B cell (primary cell): ENCODE data around the gene TMC5. TPM values are rescaled to one million over a fixed set of nuclear protein-coding genes. Genes with fewer than 3 reads are reported as not detected.

Source experiments
- ATAC-seq: fragments of 200-7000 bp; cut with Tn5 transposase; one replicate; pipeline ENCODE4 v1.10.0; 2021; ENCODE audit warnings: low read depth, mild to moderate bottlenecking, moderate number of reproducible peaks, moderate library complexity
- CTCF ChIA-PET: fragments of 350-600 bp; sonication (Branson Sonifier 250); formaldehyde crosslinking; loops from one replicate; lab custom pipeline; 2021; ENCODE audit warnings: antibody characterized with exemption, inconsistent platforms; lab: Charles Lee
- POLR2A ChIA-PET: fragments of 350-600 bp; sonication (Branson Sonifier 250); formaldehyde crosslinking; loops from one replicate; lab custom pipeline; 2021; ENCODE audit warnings: antibody characterized with exemption; lab: Charles Lee
- DNase-seq: peaks from one replicate; pipeline ENCODE4 v3.0.0; 2013
- H2AFZ ChIP-seq: 2 replicates; pipeline ENCODE4 v1.6.1; 2012; ENCODE audit warnings: mild to moderate bottlenecking, low read depth, low read length; ENCODE audit not compliant: insufficient read depth, poor library complexity, severe bottlenecking
- H3K27ac ChIP-seq, 2 donors: 1 replicate in 1 of 2; 2 replicates in 1 of 2; pipeline ENCODE4 v1.5.1; 2012 to 2013; ENCODE audit warnings: low read length in 2 of 2, mild to moderate bottlenecking in 2 of 2, moderate library complexity in 1 of 2
- H3K27me3 ChIP-seq, 4 experiments: fragments of 200-600 bp in 1 of 4; sonication (generic) in 1 of 4; replicated peaks in 1 of 4; 1 replicate in 2 of 4; 2 replicates in 2 of 4; pipeline versions ENCODE4 v1.6.1 to v1.7.0; 2013 to 2016; ENCODE audit warnings: low read length in 3 of 4, mild to moderate bottlenecking in 2 of 4, mixed read lengths in 1 of 4, moderate library complexity in 1 of 4; ENCODE audit not compliant: insufficient read depth in 4 of 4, control insufficient read depth in 3 of 4; ENCODE audit errors: control extremely low read depth in 1 of 4
- H3K36me3 ChIP-seq, 2 experiments: replicated peaks in 1 of 2; 1 replicate in 1 of 2; 2 replicates in 1 of 2; pipeline versions ENCODE4 v1.6.1 to v1.7.1; 2013; ENCODE audit warnings: low read length in 1 of 2; ENCODE audit not compliant: insufficient read depth in 2 of 2, control insufficient read depth in 1 of 2; ENCODE audit errors: control extremely low read depth in 1 of 2, extremely low read depth in 1 of 2
- H3K4me1 ChIP-seq, 2 donors: fragments of 200-600 bp in 1 of 2; sonication (generic) in 1 of 2; 1 replicate in 1 of 2; 2 replicates in 1 of 2; pipeline versions ENCODE4 v1.5.1 to v1.6.1; 2013 to 2017; ENCODE audit warnings: low read length in 2 of 2; ENCODE audit not compliant: control insufficient read depth in 2 of 2, insufficient read depth in 2 of 2
- H3K4me2 ChIP-seq: replicated peaks from 2 replicates; pipeline ENCODE3; 2012; ENCODE audit warnings: mild to moderate bottlenecking, low read depth, low read length; ENCODE audit not compliant: poor library complexity, severe bottlenecking
- H3K4me3 ChIP-seq, 5 experiments: fragments of 200-600 bp in 1 of 5; sonication (generic) in 1 of 5; 1 replicate in 3 of 5; 2 replicates in 2 of 5; pipeline versions ENCODE4 v1.5.1 to v1.7.0; 2011 to 2016; ENCODE audit warnings: low read length in 4 of 5, mild to moderate bottlenecking in 4 of 5, low read depth in 2 of 5, control low read depth in 1 of 5, moderate library complexity in 1 of 5; ENCODE audit not compliant: insufficient read depth in 1 of 5; ENCODE audit errors: control extremely low read depth in 1 of 5, extremely low read depth in 1 of 5
- H3K79me2 ChIP-seq: fragments of 200-600 bp; sonication (generic); one replicate; pipeline ENCODE4 v1.6.0; 2016; ENCODE audit warnings: low read length; ENCODE audit not compliant: control insufficient read depth, insufficient read depth
- H3K9ac ChIP-seq: fragments of 200-600 bp; sonication (generic); 2 replicates; pipeline ENCODE4 v1.6.1; 2017; ENCODE audit warnings: mild to moderate bottlenecking, low read length, moderate library complexity
- H3K9me3 ChIP-seq, 3 donors: one replicate each; pipeline versions ENCODE4 v1.6.1 to v1.7.1; 2013; ENCODE audit warnings: low read length in 2 of 3; ENCODE audit not compliant: control insufficient read depth in 2 of 3, insufficient read depth in 1 of 3; ENCODE audit errors: control extremely low read depth in 1 of 3
- H4K20me1 ChIP-seq: 2 replicates; pipeline ENCODE4 v1.6.0; 2012; ENCODE audit warnings: mild to moderate bottlenecking, low read length; ENCODE audit not compliant: insufficient read depth, control insufficient read depth, poor library complexity, severe bottlenecking
- H3K27ac Mint-ChIP-seq: one replicate; pipeline ENCODE4 v1.8.0; 2021; ENCODE audit warnings: mixed read lengths
- H3K27me3 Mint-ChIP-seq: one replicate; pipeline ENCODE4 v1.8.0; 2021; ENCODE audit warnings: mixed read lengths
- H3K4me1 Mint-ChIP-seq: one replicate; pipeline ENCODE4 v1.8.0; 2021; ENCODE audit warnings: mixed read lengths
- H3K4me3 Mint-ChIP-seq: one replicate; pipeline ENCODE4 v1.8.0; 2021; ENCODE audit warnings: mixed read lengths
- H3K9me3 Mint-ChIP-seq: one replicate; pipeline ENCODE4 v1.8.0; 2022; ENCODE audit warnings: mixed read lengths; ENCODE audit not compliant: insufficient read depth
- EZH2 ChIP-seq: IDR thresholded peaks from 2 replicates; pipeline ENCODE4 v1.6.1; 2012; ENCODE audit warnings: borderline replicate concordance, low read depth, mild to moderate bottlenecking, moderate library complexity, low read length; ENCODE audit not compliant: insufficient read depth, poor library complexity, severe bottlenecking
- WGBS: methylation state at CpG from one replicate; pipeline ENCODE4 v1.1.5; 2013; ENCODE audit warnings: missing lambda C conversion rate; ENCODE audit not compliant: insufficient coverage; 5-methylcytosine and 5-hydroxymethylcytosine counted together
- intact Hi-C: fragments of 100-400 bp; cut with micrococcal nuclease; formaldehyde crosslinking; loops from one replicate; pipeline ENCODE4 v1.10.0; 2022
- polyA plus RNA-seq: library from polyadenylated mRNA; depleted of rRNA; stranded (reverse); fragments of >200 nt; gene quantifications from 2 replicates; pipeline ENCODE4 v1.2.3, GENCODE V29; 2012
- total RNA-seq, 2 donors: library from RNA; stranded (reverse); fragments of 120-200 nt in 1 of 2; gene quantifications; 1 replicate in 1 of 2; 2 replicates in 1 of 2; pipeline versions ENCODE4 v1.2.3 to v1.2.4, GENCODE V29; 2013 to 2022
- TF ChIP-seq, protein P1 (sequence below): fragments of 200-600 bp; IDR thresholded peaks from one replicate; pipeline ENCODE4 v1.8.0; 2022; ENCODE audit warnings: antibody characterized with exemption, mild to moderate bottlenecking

Gene TMC5
- total and polyA plus RNA-seq, 2 donors (not counting 1 experiment from before 2014, with no cell fraction given) = not detected

DNA sequence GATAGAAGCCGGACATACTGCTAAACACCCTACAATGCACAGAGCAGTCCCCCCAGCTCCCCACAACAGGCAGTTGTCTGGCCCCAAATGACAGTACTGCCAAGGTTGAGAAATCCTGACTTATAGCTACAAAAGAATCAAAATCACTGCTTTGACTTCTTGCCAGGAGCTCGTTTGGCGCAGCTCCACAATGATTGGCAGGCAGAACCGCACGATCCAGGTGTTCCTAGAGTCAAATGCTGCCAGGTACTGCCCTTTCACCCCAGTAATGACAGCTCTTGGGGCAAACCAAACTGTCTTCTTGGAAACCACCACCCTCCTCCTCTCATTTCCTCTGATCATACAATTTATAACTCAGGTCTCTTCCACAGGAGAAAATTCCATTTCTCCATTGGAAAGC is 2.2 kb upstream of the TMC5 start:
- H3K27ac ChIP-seq = no peak overlapping the region
- H3K27me3 ChIP-seq = peaks cover 0 to 32% (median 14%) of the 10 kb centered on the region in 4 experiments
- no peak overlapping the region for H3K4me3 ChIP-seq
- peaks cover 37% of the 10 kb centered on the region for H3K27me3 Mint-ChIP-seq
- no peak for TF ChIP-seq EZH2
- TF ChIP-seq, protein P1, sequence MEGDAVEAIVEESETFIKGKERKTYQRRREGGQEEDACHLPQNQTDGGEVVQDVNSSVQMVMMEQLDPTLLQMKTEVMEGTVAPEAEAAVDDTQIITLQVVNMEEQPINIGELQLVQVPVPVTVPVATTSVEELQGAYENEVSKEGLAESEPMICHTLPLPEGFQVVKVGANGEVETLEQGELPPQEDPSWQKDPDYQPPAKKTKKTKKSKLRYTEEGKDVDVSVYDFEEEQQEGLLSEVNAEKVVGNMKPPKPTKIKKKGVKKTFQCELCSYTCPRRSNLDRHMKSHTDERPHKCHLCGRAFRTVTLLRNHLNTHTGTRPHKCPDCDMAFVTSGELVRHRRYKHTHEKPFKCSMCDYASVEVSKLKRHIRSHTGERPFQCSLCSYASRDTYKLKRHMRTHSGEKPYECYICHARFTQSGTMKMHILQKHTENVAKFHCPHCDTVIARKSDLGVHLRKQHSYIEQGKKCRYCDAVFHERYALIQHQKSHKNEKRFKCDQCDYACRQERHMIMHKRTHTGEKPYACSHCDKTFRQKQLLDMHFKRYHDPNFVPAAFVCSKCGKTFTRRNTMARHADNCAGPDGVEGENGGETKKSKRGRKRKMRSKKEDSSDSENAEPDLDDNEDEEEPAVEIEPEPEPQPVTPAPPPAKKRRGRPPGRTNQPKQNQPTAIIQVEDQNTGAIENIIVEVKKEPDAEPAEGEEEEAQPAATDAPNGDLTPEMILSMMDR = no peak
- no peak overlapping the region for H3K4me3 Mint-ChIP-seq
- no peaks in the 10 kb centered on the region for H3K36me3 ChIP-seq
- CTCF ChIA-PET = no interaction called here
- no peak overlapping the region for H3K4me2 ChIP-seq
- WGBS = 82% methylated on average over 5 of the region's 5 CpGs
- ATAC-seq (no peak), DNase-seq (no peak)
- H3K27ac Mint-ChIP-seq = no peak overlapping the region
- POLR2A ChIA-PET = no interaction called here
- intact Hi-C loops = no loop called here
- H4K20me1 ChIP-seq = no peaks in the 10 kb centered on the region
- no peaks in the 10 kb centered on the region for H3K9me3 Mint-ChIP-seq
- H3K4me1 ChIP-seq = peaks cover 10 to 14% of the 10 kb centered on the region in 2 donors
- no peak overlapping the region for H2AFZ ChIP-seq
- no peak overlapping the region for H3K9ac ChIP-seq
- H3K79me2 ChIP-seq = no peaks in the 10 kb centered on the region
- H3K9me3 ChIP-seq = peaks cover 0 to 1% (median 0%) of the 10 kb centered on the region in 3 donors
- H3K4me1 Mint-ChIP-seq = peaks cover 5% of the 10 kb centered on the region

DNA sequence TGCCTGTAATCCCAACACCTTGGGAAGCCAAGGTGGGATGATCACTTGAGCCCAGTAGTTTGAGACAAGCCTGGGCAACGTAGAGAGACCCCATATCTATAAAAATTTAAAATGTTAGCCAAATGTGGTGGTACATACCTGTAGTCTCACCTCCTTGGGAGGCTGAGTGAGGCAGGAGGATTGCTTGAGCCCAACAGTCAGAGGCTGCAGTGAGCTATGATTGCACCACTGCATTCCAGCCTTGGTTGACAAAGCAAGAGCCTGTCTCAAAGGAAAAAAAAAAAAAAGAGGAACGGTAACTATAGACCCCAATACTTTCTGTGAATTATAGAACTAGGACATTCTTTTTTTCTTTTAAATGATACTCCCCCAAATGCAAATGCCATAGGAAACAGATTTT is 1.8 kb upstream of the TMC5 start:
- no peak overlapping the region for H3K27ac ChIP-seq
- peaks cover 5 to 10% of the 10 kb centered on the region in 2 donors for H3K4me1 ChIP-seq
- no peak overlapping the region for H3K4me3 ChIP-seq
- Mint-ChIP-seq H3K27me3 (peaks cover 36% of the 10 kb centered on the region), H3K9me3 (no peaks in the 10 kb centered on the region), H3K4me3 (no peak overlapping the region), H3K27ac (no peak overlapping the region), H3K4me1 (peaks cover 4% of the 10 kb centered on the region)
- H2AFZ ChIP-seq = no peak overlapping the region
- no peak overlapping the region for H3K4me2 ChIP-seq
- TF ChIP-seq, protein P1 = no peak
- no peak for TF ChIP-seq EZH2
- no peaks in the 10 kb centered on the region for H3K79me2 ChIP-seq
- H3K27me3 ChIP-seq = peaks cover 0 to 27% (median 12%) of the 10 kb centered on the region in 4 experiments
- CTCF ChIA-PET = no interaction called here
- H3K36me3 ChIP-seq = no peaks in the 10 kb centered on the region
- no CpG with 5 or more reads among the region's 2 CpGs for WGBS
- no peak for DNase-seq
- peaks cover 0 to 1% (median 0%) of the 10 kb centered on the region in 3 donors for H3K9me3 ChIP-seq
- no peak for ATAC-seq
- POLR2A ChIA-PET = no interaction called here
- H4K20me1 ChIP-seq = no peaks in the 10 kb centered on the region
- intact Hi-C loops = no loop called here
- H3K9ac ChIP-seq = no peak overlapping the region
